Peyer's patch (tissue), 4 donors: ENCODE results near the gene MARF1.

ENCODE experiments used
- CTCF ChIP-seq, 6 experiments: fragments of 450-650 bp in 4 of 6; fragments of 200-600 bp in 2 of 6; sonication (generic) in 1 of 6; IDR thresholded peaks; one replicate each; pipeline ENCODE4 v1.5.1; 2017 to 2019; ENCODE audit warnings: antibody characterized with exemption in 6 of 6, mild to moderate bottlenecking in 3 of 6, moderate library complexity in 1 of 6
- POLR2A ChIP-seq, 2 donors: fragments of 450-650 bp; IDR thresholded peaks; one replicate each; pipeline ENCODE4 v1.5.1; 2017; ENCODE audit warnings: antibody characterized with exemption in 2 of 2, mild to moderate bottlenecking in 2 of 2, moderate library complexity in 2 of 2

- no peak for TF ChIP-seq POLR2A (IDR thresholded peaks at IDR 0.05)
- TF ChIP-seq CTCF (IDR thresholded peaks at IDR 0.05) = no peak
These were observed 78.2 kb downstream of the MARF1 start for GRCh38 chr16:15564604-15565339.
